HL-60 (cell line): ENCODE data around the gene ARHGAP24.

ENCODE experiments used
- CTCF ChIP-seq: IDR thresholded peaks from one replicate; pipeline ENCODE4 v1.5.1; 2011; ENCODE audit warnings: low read length, control low read depth, inconsistent platforms; ENCODE audit not compliant: insufficient read depth
- GABPA ChIP-seq: IDR thresholded peaks from 2 replicates; pipeline ENCODE4 v1.6.1; 2012; ENCODE audit warnings: low read depth
- POLR2AphosphoS5 ChIP-seq: IDR thresholded peaks from 2 replicates; pipeline ENCODE4 v1.6.1; 2012; ENCODE audit warnings: low read depth
- REST ChIP-seq: IDR thresholded peaks from 2 replicates; pipeline ENCODE4 v1.6.1; 2012; ENCODE audit warnings: low read depth; ENCODE audit not compliant: insufficient replicate concordance
- SPI1 ChIP-seq: IDR thresholded peaks from 2 replicates; pipeline ENCODE4 v1.6.1; 2012; ENCODE audit warnings: low read depth, mild to moderate bottlenecking, borderline replicate concordance

- TF ChIP-seq CTCF (no peak), SPI1 (no peak), POLR2AphosphoS5 (no peak), REST (no peak), GABPA (no peak)
Observed at GRCh38 chr4:85569730-85570299, 94.9 kb downstream of the ARHGAP24 start.
